Lower leg skin (tissue), 3 donors: Measurements from ENCODE around the gene C3orf70.

Experiments used
- POLR2A ChIP-seq, 2 donors: fragments of 450-650 bp; IDR thresholded peaks; one replicate each; pipeline ENCODE4 v1.6.1; 2016 to 2017; ENCODE audit warnings: antibody characterized with exemption in 2 of 2, mild to moderate bottlenecking in 1 of 2, moderate library complexity in 1 of 2
- TF ChIP-seq, protein P1 (sequence below), 3 donors: fragments of 450-650 bp; IDR thresholded peaks; one replicate each; pipeline ENCODE4 v1.5.1; 2016; ENCODE audit warnings: antibody characterized with exemption in 3 of 3, mild to moderate bottlenecking in 3 of 3, moderate library complexity in 2 of 3

DNA sequence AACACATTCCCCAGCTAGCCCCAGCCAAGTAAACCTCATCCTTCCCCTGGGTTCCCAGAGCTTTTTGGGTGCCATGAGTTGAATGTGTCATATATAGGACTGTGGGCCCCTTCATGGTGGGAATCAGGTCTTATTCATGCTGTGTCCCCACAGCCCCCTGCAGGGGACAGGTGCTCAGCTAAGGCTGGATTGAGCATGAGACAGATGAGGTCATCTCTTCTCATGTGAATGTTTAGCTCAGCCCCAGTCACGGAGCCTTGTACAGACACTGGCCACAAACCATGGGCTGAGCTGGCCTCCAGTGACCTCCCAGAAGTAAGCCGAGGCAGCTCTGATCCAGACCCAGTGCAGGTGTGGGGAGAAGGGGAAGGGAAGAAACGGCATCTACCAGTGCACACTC, 70.7 kb downstream of the C3orf70 start:
- TF ChIP-seq, protein P1, sequence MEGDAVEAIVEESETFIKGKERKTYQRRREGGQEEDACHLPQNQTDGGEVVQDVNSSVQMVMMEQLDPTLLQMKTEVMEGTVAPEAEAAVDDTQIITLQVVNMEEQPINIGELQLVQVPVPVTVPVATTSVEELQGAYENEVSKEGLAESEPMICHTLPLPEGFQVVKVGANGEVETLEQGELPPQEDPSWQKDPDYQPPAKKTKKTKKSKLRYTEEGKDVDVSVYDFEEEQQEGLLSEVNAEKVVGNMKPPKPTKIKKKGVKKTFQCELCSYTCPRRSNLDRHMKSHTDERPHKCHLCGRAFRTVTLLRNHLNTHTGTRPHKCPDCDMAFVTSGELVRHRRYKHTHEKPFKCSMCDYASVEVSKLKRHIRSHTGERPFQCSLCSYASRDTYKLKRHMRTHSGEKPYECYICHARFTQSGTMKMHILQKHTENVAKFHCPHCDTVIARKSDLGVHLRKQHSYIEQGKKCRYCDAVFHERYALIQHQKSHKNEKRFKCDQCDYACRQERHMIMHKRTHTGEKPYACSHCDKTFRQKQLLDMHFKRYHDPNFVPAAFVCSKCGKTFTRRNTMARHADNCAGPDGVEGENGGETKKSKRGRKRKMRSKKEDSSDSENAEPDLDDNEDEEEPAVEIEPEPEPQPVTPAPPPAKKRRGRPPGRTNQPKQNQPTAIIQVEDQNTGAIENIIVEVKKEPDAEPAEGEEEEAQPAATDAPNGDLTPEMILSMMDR (IDR thresholded peaks at IDR 0.05), result no peak
- no peak for TF ChIP-seq POLR2A (IDR thresholded peaks at IDR 0.05)
